ENCODE data around the gene MAGI3.
"Not testable (repeated sequence)": the region's sequence is repeated elsewhere in the genome, so short reads cannot be mapped to it uniquely, and the experiment has no call there.

MAGI3 gene

GRCh38 chr1:113579256-113580018 lies 189.1 kb downstream of the MAGI3 start:
- no peak overlapping the region for H3K4me3 ChIP-seq (ENCODE audit: low read length)
- TF ChIP-seq ZNF274 (IDR thresholded peaks at IDR 0.05; ENCODE audit: low read depth, low read length): no peak

GRCh38 chr1:113581323-113581722 lies 191.0 kb downstream of the MAGI3 start:
- no peak for TF ChIP-seq ZNF274 (IDR thresholded peaks at IDR 0.05; ENCODE audit: low read depth, low read length)
- no peak overlapping the region for H3K4me3 ChIP-seq (ENCODE audit: low read length)

- no peak overlapping the region for H3K4me3 ChIP-seq (ENCODE audit: low read length)
- no peak for TF ChIP-seq ZNF274 (IDR thresholded peaks at IDR 0.05; ENCODE audit: low read depth, low read length)
These were observed 191.8 kb downstream of the MAGI3 start for GRCh38 chr1:113582084-113582483.

GRCh38 chr1:113587475-113587874 lies 197.2 kb downstream of the MAGI3 start:
- no peak for TF ChIP-seq ZNF274 (IDR thresholded peaks at IDR 0.05; ENCODE audit: low read depth, low read length)
- H3K4me3 ChIP-seq (ENCODE audit: low read length): no peak overlapping the region

- TF ChIP-seq ZNF274 (IDR thresholded peaks at IDR 0.05; ENCODE audit: low read depth, low read length): no peak
- no peak overlapping the region for H3K4me3 ChIP-seq (ENCODE audit: low read length)
These were observed 201.9 kb downstream of the MAGI3 start for GRCh38 chr1:113592230-113592629.

GRCh38 chr1:113593550-113594297 lies 203.4 kb downstream of the MAGI3 start:
- no peak for TF ChIP-seq ZNF274 (IDR thresholded peaks at IDR 0.05; ENCODE audit: low read depth, low read length)
- no peak overlapping the region for H3K4me3 ChIP-seq (ENCODE audit: low read length)

GRCh38 chr1:113604466-113604865 lies 214.2 kb downstream of the MAGI3 start:
- not testable (repeated sequence) for H3K4me3 ChIP-seq (ENCODE audit: low read length)

- H3K4me3 ChIP-seq (ENCODE audit: low read length): no peak overlapping the region
- TF ChIP-seq ZNF274 (IDR thresholded peaks at IDR 0.05; ENCODE audit: low read depth, low read length): no peak
These were observed 214.8 kb downstream of the MAGI3 start for GRCh38 chr1:113605146-113605545.

- TF ChIP-seq ZNF274 (IDR thresholded peaks at IDR 0.05; ENCODE audit: low read depth, low read length): no peak
- H3K4me3 ChIP-seq (ENCODE audit: low read length): no peak overlapping the region
These were observed 218.1 kb downstream of the MAGI3 start for GRCh38 chr1:113608399-113608798.

GRCh38 chr1:113610372-113610771 lies 220.1 kb downstream of the MAGI3 start:
- no peak for TF ChIP-seq ZNF274 (IDR thresholded peaks at IDR 0.05; ENCODE audit: low read depth, low read length)
- H3K4me3 ChIP-seq (ENCODE audit: low read length): no peak overlapping the region

GRCh38 chr1:113615425-113615824 lies 225.1 kb downstream of the MAGI3 start:
- H3K4me3 ChIP-seq (ENCODE audit: low read length): no peak overlapping the region
- no peak for TF ChIP-seq ZNF274 (IDR thresholded peaks at IDR 0.05; ENCODE audit: low read depth, low read length)

- no peak for TF ChIP-seq ZNF274 (IDR thresholded peaks at IDR 0.05; ENCODE audit: low read depth, low read length)
- no peak overlapping the region for H3K4me3 ChIP-seq (ENCODE audit: low read length)
These were observed 225.8 kb downstream of the MAGI3 start for GRCh38 chr1:113616156-113616555.

- H3K4me3 ChIP-seq (ENCODE audit: low read length): no peak overlapping the region
- no peak for TF ChIP-seq ZNF274 (IDR thresholded peaks at IDR 0.05; ENCODE audit: low read depth, low read length)
These were observed 227.3 kb downstream of the MAGI3 start for GRCh38 chr1:113617438-113618141.

- H3K4me3 ChIP-seq (ENCODE audit: low read length): no peak overlapping the region
- TF ChIP-seq ZNF274 (IDR thresholded peaks at IDR 0.05; ENCODE audit: low read depth, low read length): no peak
These were observed 238.7 kb downstream of the MAGI3 start for GRCh38 chr1:113628997-113629396.
